Inflammatory macrophage (primary cell): ENCODE measurements around the gene IKBKG.
A peak's percentile ranks its signal among the peaks of the same experiment; 100 is the strongest.
"Not testable (repeated sequence)": the region's sequence is repeated elsewhere in the genome, so short reads cannot be mapped to it uniquely, and the experiment has no call there.

ENCODE experiments used
- DNase-seq, 2 donors: peaks; one replicate each; pipeline ENCODE4 v3.0.0-alpha.2; 2020 to 2022
- total RNA-seq, 18 experiments: gene quantifications; one replicate each; lab custom pipeline; 2026; ENCODE audit warnings: mixed read lengths in 6 of 18, inconsistent platforms in 2 of 18; lab: John Stamatoyannopoulos, UW

Gene IKBKG
- total RNA-seq = 6.5 to 16.3 (median 10.8) reads per million in 18 experiments

DNA sequence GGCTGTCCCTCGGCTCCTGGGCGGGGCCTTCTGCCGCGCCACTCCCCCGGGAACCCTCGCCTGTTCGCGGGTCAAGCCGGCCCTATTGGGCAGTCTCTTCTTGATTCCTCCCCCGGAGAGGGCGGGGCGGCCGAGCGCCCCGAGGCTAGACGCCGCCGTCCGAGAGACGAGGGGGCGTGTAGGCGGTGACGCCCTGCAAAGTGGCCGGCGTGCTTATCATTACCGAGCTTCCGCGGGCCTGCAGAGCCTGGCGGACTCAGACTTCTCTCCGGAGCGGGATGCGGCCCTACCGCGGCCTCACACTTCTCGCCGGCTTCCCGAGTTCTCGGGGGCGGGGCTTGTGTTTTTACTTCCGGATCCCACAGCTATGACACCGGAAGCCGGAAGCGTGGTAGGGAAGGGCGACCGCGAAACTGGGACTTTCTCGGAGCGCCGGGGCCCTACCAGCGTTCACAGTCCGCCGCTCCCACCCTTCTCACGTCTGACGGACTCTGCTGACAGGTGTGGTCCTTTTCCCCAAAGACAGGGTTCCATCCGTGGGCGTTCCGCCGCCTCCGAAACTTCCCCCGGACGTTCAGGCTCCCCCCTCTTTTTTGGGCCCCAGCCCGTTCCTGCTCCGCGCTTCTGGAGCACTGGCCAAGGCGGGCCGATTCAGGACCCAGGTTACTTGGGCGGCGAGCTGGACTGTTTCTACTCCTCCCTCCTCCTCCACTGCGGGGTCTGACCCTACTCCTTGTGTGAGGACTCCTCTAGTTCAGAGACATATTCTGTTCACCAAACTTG lies at the start of gene IKBKG:
Gene IKBKG, plus strand, starts transcription at position 376 of the 783 bp plus-strand sequence. CDS start 4,383 bp downstream, outside the sequence.
- DNase-seq = peak; percentile 87 to 91

- not testable (repeated sequence) for DNase-seq
Observed at GRCh38 chrX:154501423-154501822, 46.0 kb upstream of the IKBKG start.

DNA sequence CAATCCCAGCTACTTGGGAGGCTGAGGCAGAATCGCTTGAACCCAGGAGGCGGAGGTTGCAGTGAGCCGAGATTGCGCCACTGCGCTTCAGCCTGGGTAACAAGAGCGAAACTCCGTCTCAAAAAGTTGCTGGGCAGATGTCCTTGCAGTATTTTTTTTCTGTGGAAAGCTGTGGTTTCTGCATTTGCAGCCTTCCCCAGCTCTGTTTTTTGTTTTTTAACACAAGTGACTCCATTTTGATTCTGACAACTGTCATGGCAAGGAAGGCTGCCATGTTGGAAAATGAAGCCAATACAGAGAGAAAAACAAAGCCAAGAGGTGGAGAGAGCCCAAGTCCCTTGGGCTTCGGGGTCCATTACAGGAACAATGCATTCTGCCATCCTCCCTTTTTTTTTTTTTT lies 45.3 kb upstream of the IKBKG start:
- DNase-seq = no peak

- peak in 1 of 2 donors; percentile 6 for DNase-seq
Observed at GRCh38 chrX:154502989-154503388, 44.4 kb upstream of the IKBKG start.

- peak in 1 of 2 donors; percentile 24 for DNase-seq
Observed at GRCh38 chrX:154505734-154506133, 41.7 kb upstream of the IKBKG start.

- no peak for DNase-seq
Observed at GRCh38 chrX:154506483-154507332, 40.7 kb upstream of the IKBKG start.

DNA sequence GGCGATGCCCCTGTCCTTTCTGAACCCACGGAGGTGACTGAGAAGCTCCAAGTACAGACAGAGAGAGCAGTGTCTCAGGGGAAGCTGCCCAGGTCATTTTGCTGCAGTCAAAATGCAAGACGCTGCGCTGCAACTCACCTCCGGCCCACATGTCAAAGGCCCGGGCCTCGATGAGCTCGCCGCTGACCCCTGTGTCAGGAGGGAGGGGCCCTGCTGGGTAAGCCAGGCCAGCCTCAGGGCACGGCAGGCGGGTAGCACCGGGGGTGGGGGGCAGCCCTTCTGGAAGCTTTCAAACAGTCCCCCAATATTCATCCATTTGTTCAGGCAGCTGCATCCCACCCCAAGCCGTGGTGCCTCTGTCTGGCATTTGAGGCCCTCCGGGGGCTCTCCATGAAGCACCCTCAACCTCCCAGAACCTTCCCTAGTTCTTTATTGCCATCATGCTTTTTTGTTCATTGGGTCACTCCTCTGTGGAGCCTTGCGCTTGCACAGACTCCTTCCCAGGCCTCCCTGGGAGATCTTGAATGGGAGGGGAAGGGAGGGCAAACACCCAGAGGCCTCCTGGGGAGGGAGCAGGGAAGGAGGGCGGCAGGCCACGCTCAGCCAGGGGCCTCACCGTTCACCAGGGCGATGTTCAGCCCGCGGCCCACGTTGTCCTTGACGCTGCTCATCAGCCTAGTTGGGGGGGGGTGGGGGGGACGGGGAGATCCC lies 39.6 kb upstream of the IKBKG start:
- no peak for DNase-seq

- DNase-seq = no peak
Observed at GRCh38 chrX:154508384-154508745, 39.1 kb upstream of the IKBKG start.

DNA sequence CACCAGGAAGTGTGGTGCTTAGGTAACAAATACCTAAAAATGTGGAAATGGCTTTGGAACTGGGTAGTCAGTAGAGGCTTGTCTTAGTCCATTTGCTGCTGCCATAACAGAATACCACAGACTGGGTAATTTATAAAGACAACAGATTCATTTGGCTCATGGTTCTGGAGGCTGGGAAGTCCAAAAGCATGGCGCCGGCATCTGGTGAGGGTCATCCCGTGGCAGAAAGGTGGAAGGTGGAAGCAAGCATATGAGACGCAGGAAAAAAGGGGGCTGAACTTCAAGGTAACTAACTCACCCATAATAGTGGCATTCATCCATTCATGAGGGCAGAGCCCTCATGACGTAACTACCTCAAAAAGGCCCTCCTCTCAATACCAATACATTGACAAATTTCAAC lies 38.0 kb upstream of the IKBKG start:
- DNase-seq = no peak

GRCh38 chrX:154511761-154512160 lies 35.7 kb upstream of the IKBKG start:
- no peak for DNase-seq

DNA sequence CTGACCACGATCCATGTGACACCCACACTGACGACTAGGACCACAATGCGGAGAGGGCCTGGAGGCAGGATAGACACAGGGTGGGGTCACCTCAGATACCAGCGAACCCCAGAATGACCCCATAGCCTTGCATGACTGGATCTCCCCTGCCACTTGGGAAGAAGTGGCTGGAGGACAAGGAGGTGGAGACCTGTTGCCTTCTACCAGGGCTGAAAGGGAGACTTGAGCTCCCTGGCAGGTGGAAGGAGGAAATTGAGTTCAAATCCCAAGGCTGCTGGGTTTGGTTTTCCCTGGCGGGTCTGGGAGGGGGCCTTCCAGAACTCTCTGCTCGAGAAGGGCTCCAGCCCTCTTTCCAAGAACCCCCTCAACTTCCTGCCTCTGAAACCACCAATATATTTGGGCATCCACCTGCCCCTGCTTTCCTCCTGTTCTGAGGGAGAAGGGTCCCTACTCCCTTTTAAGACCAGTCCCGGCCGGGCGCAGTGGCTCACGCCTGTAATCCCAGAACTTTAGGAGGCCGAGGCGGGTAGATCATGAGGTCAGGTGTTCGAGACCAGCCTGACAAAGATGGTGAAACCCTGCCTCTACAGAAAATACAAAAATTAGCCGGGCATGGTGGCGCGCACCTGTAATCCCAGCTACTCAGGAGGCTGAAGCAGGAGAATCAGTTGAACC lies 34.4 kb upstream of the IKBKG start:
- DNase-seq = no peak

DNA sequence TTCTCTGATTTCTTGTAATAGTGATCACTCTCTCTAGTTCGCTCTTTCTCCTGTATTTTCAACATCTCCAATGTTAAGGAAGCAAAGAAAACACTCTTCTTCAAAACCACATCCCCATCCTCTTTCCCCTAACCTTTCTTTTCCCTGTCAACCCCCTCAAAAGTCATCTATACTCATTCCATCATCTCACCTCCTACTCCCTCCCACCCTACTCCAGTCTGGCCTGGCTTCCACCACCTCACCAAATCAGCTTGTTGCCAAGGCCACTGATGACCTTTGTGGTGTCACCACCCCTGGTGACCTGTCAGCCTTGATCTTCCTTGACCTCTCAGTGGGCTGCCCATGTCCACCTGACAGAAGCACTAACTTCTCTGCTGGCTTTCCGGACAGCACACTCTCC lies 33.7 kb upstream of the IKBKG start:
- peak in 1 of 2 donors; percentile 34 for DNase-seq

DNA sequence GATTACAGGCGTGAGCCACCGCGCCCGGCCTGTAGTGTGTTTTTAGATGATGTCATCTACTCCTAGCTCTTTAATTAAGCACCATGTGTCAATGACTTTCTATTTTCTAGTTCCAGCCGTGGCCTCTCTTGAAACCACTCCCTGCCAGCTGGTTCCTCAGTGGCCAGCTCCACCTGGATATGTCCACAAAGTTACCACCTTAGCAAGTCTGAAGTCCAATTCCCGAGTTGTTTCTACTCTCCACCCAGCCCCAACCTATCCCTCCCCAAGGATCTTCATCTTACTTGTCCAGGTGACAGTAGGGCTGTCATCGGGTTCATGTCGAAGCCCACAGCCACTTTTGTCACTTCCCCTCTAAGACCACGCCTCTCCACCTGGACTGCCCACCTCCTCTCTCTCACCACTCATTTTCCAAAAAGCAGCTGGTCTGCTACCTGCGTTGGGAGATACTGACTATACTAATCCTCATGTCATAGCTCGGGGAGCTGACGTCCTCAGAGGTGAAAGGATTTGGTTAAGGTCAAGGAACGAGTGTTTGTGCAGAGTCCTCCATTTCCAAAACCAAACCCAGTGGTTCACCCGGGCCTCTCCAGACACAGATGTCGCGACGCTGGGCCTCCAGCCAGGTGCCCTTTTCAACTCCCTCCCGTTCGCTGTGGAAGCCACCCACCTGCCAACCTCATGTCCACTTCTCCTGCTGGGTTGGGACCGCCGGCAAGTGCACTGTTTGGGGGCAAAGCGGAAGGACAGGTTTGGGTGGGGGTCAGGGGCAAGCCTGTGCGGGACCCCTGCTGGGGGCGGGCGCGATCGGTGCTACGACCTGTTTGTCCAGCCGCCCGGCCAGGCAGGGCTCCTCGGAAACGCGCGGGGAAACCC lies 32.1 kb upstream of the IKBKG start:
- no peak for DNase-seq

DNA sequence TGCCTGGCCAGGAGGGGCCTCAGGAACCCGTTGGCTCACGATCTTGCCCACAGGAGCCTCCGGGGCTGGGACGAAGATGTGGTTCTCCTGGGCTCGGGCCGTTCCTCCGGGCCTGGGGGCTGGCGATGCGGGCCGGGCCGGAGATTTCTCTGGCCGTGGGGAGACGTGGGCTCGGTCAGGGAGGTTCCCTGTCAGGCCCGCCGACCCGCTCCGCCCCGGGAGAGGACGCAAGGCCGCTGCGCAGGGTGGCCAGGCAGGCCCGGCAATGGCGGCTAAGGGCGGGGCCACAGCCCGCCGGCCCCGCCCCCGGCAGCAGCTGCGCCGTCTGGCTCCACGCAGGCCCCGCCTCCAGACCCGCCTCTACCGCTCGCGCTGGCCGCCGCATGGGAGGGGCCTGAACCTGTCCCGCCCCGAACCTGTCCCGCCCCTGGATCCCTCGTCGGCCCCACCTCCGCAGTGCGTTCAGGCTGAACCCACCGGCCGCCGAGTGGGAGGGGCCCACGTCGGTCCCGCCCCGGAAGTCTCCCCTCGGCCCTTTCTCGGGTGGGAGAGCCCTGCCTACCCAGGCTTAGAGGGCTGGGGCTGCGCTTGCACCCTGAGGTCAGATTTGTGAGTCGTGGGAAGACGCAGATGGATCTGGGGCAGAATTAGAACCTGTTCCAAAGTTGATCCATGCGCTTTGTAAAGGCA lies 31.3 kb upstream of the IKBKG start, which contains the start of gene FAM3A:
Gene FAM3A, minus strand, starts transcription at position 267 of the 690 bp plus-strand sequence. CDS start 460 bp downstream, outside the sequence.
- peak; percentile 88 to 91 for DNase-seq

- DNase-seq = no peak
Observed at GRCh38 chrX:154516656-154517100, 30.7 kb upstream of the IKBKG start.

- no peak for DNase-seq
Observed at GRCh38 chrX:154517101-154517781, 30.2 kb upstream of the IKBKG start.

DNA sequence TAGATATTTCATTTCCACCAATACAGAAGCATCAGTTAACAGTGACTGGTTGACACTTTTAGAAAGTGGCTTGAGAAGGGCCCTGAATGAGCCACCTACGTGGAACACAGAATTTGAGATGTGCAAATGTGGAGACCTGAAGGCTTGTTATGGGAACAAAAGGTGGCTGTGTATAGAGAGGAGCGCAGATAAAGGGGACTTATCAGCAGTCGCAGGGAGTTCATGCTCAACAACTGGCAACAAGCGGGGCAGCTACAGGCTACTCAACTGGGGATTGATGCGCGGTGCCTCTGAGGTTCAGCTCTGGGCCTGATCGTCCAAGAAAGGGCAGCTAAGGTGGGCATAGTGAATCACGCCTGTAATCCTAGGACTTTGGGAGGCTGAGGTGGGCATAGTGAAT lies 28.0 kb upstream of the IKBKG start:
- DNase-seq = no peak

GRCh38 chrX:154525606-154526490 lies 21.6 kb upstream of the IKBKG start:
- no peak for DNase-seq
